Hepatocyte (in vitro differentiated cells): ENCODE results near the gene RPL18A.

ENCODE experiments used
- EZH2 ChIP-seq: fragments of 200-600 bp; sonication (generic); IDR thresholded peaks from 2 replicates; pipeline ENCODE4 v1.6.1; 2016; ENCODE audit warnings: antibody characterized with exemption, mild to moderate bottlenecking, borderline replicate concordance
- TF ChIP-seq, protein P1 (sequence below): fragments of 200-600 bp; sonication (generic); IDR thresholded peaks from 2 replicates; pipeline ENCODE4 v1.5.1; 2016; ENCODE audit warnings: antibody characterized with exemption, mild to moderate bottlenecking; ENCODE audit not compliant: poor library complexity

DNA sequence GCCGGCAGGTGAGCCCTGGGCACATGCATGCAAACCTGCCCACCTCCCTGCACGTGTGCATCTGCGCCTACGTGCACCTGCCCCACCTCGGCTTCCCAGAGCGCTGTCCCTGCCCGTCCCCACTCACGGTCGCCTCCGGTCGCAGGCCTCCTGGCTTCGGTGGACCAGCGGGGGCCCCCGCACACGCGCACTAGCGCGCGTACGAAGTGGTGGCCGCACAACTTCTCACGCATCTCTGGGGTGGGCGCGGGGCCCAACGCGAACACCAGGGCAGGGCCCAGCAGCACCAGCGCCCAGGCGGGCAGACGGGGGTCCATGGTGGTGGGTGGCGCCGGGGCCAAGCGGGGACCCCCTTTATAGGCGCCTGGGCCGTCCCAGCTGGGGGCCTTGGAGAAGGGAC, 38.5 kb upstream of the RPL18A start, which contains the start of gene INSL3:
- TF ChIP-seq, protein P1, sequence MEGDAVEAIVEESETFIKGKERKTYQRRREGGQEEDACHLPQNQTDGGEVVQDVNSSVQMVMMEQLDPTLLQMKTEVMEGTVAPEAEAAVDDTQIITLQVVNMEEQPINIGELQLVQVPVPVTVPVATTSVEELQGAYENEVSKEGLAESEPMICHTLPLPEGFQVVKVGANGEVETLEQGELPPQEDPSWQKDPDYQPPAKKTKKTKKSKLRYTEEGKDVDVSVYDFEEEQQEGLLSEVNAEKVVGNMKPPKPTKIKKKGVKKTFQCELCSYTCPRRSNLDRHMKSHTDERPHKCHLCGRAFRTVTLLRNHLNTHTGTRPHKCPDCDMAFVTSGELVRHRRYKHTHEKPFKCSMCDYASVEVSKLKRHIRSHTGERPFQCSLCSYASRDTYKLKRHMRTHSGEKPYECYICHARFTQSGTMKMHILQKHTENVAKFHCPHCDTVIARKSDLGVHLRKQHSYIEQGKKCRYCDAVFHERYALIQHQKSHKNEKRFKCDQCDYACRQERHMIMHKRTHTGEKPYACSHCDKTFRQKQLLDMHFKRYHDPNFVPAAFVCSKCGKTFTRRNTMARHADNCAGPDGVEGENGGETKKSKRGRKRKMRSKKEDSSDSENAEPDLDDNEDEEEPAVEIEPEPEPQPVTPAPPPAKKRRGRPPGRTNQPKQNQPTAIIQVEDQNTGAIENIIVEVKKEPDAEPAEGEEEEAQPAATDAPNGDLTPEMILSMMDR = no peak
- no peak for TF ChIP-seq EZH2
